Gastrocnemius medialis (tissue), 4 donors: ENCODE data around the gene P2RY2. TPM values are rescaled to one million over a fixed set of nuclear protein-coding genes. Genes with fewer than 3 reads are reported as not detected.

Experiments used
- ATAC-seq, 2 donors: fragments of 150-250 bp; one replicate each; pipeline ENCODE4 v1.9.1; 2016
- DNase-seq, 2 donors: peaks; one replicate each; pipeline ENCODE4 v3.0.0-alpha.2; 2019
- H3K27ac ChIP-seq, 4 donors: fragments of 200-600 bp; sonication (generic); 1 replicate in 1 of 4; 2 replicates in 3 of 4; pipeline ENCODE4 v1.5.1; 2016 to 2018; ENCODE audit warnings: mild to moderate bottlenecking in 2 of 4, moderate library complexity in 1 of 4
- H3K27me3 ChIP-seq, 3 donors: fragments of 200-600 bp; sonication (generic) in 2 of 3; 1 replicate in 1 of 3; 2 replicates in 2 of 3; pipeline versions ENCODE4 v1.5.1 to v1.6.0; 2016 to 2019; ENCODE audit warnings: mild to moderate bottlenecking in 1 of 3, moderate library complexity in 1 of 3
- H3K36me3 ChIP-seq, 2 donors: fragments of 200-600 bp; sonication (generic) in 1 of 2; one replicate each; pipeline ENCODE4 v1.5.1; 2017 to 2018
- H3K4me1 ChIP-seq, 2 donors: fragments of 200-600 bp; sonication (generic) in 1 of 2; one replicate each; pipeline ENCODE4 v1.5.1; 2016 to 2017; ENCODE audit warnings: mild to moderate bottlenecking in 2 of 2
- H3K4me3 ChIP-seq, 4 donors: fragments of 200-600 bp; sonication (generic) in 3 of 4; 1 replicate in 1 of 4; 2 replicates in 3 of 4; pipeline ENCODE4 v1.5.1; 2016 to 2019; ENCODE audit warnings: mild to moderate bottlenecking in 2 of 4
- H3K9me3 ChIP-seq, 3 donors: fragments of 200-600 bp; sonication (generic) in 2 of 3; 1 replicate in 1 of 3; 2 replicates in 2 of 3; pipeline ENCODE4 v1.5.1; 2016 to 2019
- POLR2A ChIP-seq, 2 donors: fragments of 450-650 bp; IDR thresholded peaks; one replicate each; pipeline ENCODE4 v1.6.1; 2017; ENCODE audit warnings: antibody characterized with exemption in 2 of 2, mild to moderate bottlenecking in 2 of 2, moderate library complexity in 2 of 2
- in situ Hi-C, 4 donors: fragments of 200-750 bp; cut with MboI; loops; one replicate each; pipeline versions ENCODE4 v1.15.0 to v1.8.0; 2017; ENCODE audit warnings: low sequenced_read_pairs in 4 of 4
- intact Hi-C: fragments of 100-400 bp; cut with DNase I; formaldehyde crosslinking; loops from one replicate; pipeline ENCODE4 v1.15.1; 2023; ENCODE audit warnings: low total_unique reads
- total RNA-seq, 4 donors: library from RNA; depleted of rRNA; stranded (reverse); fragments of >200 nt; gene quantifications; one replicate each; pipeline versions ENCODE4 v1.1.0 to v1.2.3, GENCODE V29; 2016
- TF ChIP-seq, protein P1 (sequence below), 5 experiments: fragments of 450-650 bp in 3 of 5; fragments of 200-600 bp in 2 of 5; sonication (generic) in 2 of 5; IDR thresholded peaks in 4 of 5; conservative IDR thresholded peaks in 1 of 5; 1 replicate in 4 of 5; 2 replicates in 1 of 5; pipeline ENCODE4 v1.5.1; 2016 to 2019; ENCODE audit warnings: antibody characterized with exemption in 5 of 5, mild to moderate bottlenecking in 3 of 5, moderate library complexity in 3 of 5

P2RY2 gene
- total RNA-seq, 4 donors from 2014 or later = 21.8 to 52.6 (median 44.5) TPM

DNA sequence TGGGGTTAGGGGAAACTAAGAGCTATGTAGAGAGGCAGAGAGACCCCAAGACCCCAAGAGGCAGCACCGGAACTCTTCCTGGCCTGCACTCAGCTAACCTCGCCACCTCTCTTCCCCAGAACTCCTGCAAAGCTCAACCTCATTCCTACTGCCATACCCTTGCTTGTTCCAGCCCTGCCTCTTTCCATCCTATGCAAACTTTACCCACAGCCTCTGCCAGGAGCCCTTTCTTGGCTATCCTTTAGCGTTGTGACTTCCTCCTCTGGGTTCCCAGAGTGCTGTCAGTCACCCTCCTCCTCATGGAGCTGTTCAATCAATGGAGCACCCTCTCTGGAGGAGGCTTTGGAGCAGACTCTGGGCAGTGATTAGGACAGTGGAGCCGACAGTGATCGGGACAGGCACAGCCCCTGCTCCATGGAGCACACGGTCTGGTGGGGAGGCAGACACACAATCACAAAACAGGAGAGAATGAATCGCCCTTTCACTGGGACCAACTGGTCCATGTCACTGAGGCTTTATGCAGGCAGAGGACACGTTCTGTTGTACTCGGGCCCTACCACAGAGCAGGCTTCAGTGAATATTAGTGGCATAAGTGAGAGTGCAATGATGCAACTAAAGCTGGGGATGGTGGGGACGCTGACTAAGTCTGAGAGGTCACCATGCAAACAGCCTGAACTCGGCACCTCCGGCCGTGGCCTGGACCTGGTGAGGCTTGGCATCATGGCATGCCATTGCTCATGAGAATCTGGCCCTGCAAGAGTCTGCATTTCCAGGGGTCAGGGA, 24.6 kb upstream of the P2RY2 start:
- in situ Hi-C loops (loop anchor here in 1 of 4 donors (25.0 kb wide), 1 partner anchor 481 kb away; no protein-coding TSS in a partner anchor), intact Hi-C loops (no loop called here)
- H3K4me3 ChIP-seq = no peak overlapping the region
- H3K36me3 ChIP-seq = no peaks in the 10 kb centered on the region
- H3K27ac ChIP-seq = no peak overlapping the region
- peaks cover 9 to 18% of the 10 kb centered on the region in 2 donors for H3K4me1 ChIP-seq
- no peaks in the 10 kb centered on the region for H3K9me3 ChIP-seq
- no peaks in the 10 kb centered on the region for H3K27me3 ChIP-seq
- DNase-seq = peak in 1 of 2 donors; percentile 3
- no peak for TF ChIP-seq POLR2A (IDR thresholded peaks at IDR 0.05)
- TF ChIP-seq, protein P1, sequence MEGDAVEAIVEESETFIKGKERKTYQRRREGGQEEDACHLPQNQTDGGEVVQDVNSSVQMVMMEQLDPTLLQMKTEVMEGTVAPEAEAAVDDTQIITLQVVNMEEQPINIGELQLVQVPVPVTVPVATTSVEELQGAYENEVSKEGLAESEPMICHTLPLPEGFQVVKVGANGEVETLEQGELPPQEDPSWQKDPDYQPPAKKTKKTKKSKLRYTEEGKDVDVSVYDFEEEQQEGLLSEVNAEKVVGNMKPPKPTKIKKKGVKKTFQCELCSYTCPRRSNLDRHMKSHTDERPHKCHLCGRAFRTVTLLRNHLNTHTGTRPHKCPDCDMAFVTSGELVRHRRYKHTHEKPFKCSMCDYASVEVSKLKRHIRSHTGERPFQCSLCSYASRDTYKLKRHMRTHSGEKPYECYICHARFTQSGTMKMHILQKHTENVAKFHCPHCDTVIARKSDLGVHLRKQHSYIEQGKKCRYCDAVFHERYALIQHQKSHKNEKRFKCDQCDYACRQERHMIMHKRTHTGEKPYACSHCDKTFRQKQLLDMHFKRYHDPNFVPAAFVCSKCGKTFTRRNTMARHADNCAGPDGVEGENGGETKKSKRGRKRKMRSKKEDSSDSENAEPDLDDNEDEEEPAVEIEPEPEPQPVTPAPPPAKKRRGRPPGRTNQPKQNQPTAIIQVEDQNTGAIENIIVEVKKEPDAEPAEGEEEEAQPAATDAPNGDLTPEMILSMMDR (IDR thresholded peaks at IDR 0.05 in 4 of 5, conservative IDR thresholded peaks at IDR 0.05 in 1 of 5) = no peak
- no peak for ATAC-seq

DNA sequence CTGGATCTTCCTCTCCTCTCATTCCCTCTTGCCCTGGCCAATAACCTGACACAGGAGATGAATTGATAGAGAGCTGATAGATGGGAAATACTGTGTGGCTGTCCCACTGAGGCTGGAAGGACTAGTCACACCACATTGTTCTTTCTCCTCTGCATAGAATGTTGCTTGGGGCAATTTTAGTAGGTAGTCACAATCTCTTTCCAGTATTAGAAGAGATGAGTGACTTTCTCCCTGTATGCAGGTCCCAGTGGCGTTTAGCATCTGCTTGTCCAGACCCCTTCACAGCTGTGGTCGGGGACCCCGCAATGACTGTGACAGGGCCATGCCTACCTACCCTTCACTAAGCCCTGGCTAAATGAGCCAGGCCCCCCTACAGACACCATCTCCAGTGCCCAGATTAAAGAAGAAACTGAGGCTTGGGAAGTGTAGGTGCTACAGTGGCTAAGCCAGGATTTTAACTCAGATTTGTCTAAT, 24.0 kb upstream of the P2RY2 start:
- Histone ChIP-seq H3K4me1 (peaks cover 3 to 16% of the 10 kb centered on the region in 2 donors), H3K27me3 (no peaks in the 10 kb centered on the region), H3K9me3 (no peaks in the 10 kb centered on the region), H3K4me3 (no peak overlapping the region), H3K36me3 (no peaks in the 10 kb centered on the region), H3K27ac (no peak overlapping the region)
- TF ChIP-seq, protein P1 (IDR thresholded peaks at IDR 0.05 in 4 of 5, conservative IDR thresholded peaks at IDR 0.05 in 1 of 5) = no peak
- no peak for TF ChIP-seq POLR2A (IDR thresholded peaks at IDR 0.05)
- in situ Hi-C loops (loop anchor here in 1 of 4 donors (25.0 kb wide), 1 partner anchor 482 kb away; no protein-coding TSS in a partner anchor), intact Hi-C loops (no loop called here)
- no peak for ATAC-seq
- peak in 1 of 2 donors; percentile 3 for DNase-seq

DNA sequence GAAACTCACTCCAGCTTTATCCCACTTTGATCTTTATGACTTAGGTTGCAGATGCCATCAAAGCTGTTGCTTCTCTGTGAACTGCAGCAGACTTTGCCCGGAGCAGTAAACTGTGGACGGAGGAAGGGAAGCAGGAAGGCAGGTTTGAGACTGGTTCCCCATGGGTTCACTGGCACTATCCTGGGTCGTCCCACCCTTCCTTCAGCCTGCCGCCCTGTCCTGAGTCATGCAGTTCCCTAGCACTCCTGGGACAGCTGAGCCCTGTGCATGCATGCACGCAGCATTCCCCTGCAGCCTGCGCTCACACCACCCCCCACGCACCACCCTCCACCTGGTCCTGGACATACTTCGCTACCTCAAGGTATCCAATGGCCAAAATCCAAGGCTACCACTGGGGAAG, 23.5 kb upstream of the P2RY2 start:
- DNase-seq = peak in 1 of 2 donors; percentile 6
- H3K36me3 ChIP-seq = no peaks in the 10 kb centered on the region
- in situ Hi-C loops = loop anchor here in 1 of 4 donors (25.0 kb wide), 1 partner anchor 482 kb away; no protein-coding TSS in a partner anchor
- ATAC-seq = no peak
- H3K27me3 ChIP-seq = no peaks in the 10 kb centered on the region
- no peak overlapping the region for H3K4me3 ChIP-seq
- H3K27ac ChIP-seq = no peak overlapping the region
- H3K4me1 ChIP-seq = peaks cover 0 to 12% of the 10 kb centered on the region in 2 donors
- intact Hi-C loops = no loop called here
- H3K9me3 ChIP-seq = no peaks in the 10 kb centered on the region
- TF ChIP-seq, protein P1 (IDR thresholded peaks at IDR 0.05 in 4 of 5, conservative IDR thresholded peaks at IDR 0.05 in 1 of 5) = no peak
- TF ChIP-seq POLR2A (IDR thresholded peaks at IDR 0.05) = no peak

DNA sequence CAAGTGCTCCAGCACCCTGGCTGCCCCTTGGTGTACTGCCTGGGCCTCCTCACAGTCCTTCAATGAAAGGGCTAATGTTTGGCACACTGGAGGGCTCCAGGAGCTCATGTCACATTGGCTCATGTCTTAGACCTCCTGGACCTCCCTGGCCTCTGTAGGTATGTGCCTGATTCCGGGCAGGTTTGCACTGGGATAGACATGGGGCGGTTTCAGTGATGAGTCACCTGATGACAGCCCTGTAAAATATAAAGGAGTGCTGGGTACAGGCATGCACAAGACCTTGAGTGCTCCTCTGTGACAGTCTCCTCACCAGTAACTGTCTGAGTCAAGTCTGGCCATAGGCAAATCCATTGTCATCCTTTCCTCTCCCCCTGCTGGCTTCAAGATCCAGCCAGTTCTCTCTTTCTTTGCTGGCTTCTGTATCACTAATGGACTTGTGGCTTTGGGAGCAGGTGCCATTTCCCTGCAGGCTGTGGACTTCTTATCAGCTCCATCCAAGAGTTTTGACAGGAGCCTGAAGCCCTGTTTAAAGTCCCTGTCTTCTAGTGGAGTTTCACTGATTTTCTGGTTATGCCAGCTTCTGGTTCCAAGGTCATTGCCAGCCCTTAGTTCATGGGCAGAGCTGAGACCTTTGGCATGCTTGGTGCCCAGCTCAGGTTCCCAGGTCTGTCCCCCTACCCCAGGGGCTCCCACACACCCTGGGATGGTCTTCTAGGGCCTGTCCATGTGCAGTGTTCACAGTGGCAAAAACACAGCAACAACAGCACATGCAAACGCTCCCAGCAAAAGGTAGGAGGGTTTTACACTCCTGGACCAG, 22.7 kb upstream of the P2RY2 start:
- DNase-seq (peak in 1 of 2 donors; percentile 9), ATAC-seq (no peak)
- H3K27ac ChIP-seq = no peak overlapping the region
- no peak overlapping the region for H3K4me3 ChIP-seq
- H3K36me3 ChIP-seq = no peaks in the 10 kb centered on the region
- no peaks in the 10 kb centered on the region for H3K9me3 ChIP-seq
- no peaks in the 10 kb centered on the region for H3K27me3 ChIP-seq
- TF ChIP-seq, protein P1 (IDR thresholded peaks at IDR 0.05 in 4 of 5, conservative IDR thresholded peaks at IDR 0.05 in 1 of 5) = no peak
- no peak for TF ChIP-seq POLR2A (IDR thresholded peaks at IDR 0.05)
- intact Hi-C loops = no loop called here
- in situ Hi-C loops = loop anchor here in 1 of 4 donors (25.0 kb wide), 1 partner anchor 483 kb away; no protein-coding TSS in a partner anchor
- peaks cover 0 to 7% of the 10 kb centered on the region in 2 donors for H3K4me1 ChIP-seq
